Measurements from ENCODE around the gene BCKDK. TPM values are rescaled to one million over a fixed set of nuclear protein-coding genes. Genes with fewer than 3 reads are reported as not detected.

Gene BCKDK
- total and polyA plus RNA-seq, 2 of the 13 experiments (the other 11 are each of a cell fraction or from before 2014, with no cell fraction given), result 24.9 to 42.6 TPM

DNA sequence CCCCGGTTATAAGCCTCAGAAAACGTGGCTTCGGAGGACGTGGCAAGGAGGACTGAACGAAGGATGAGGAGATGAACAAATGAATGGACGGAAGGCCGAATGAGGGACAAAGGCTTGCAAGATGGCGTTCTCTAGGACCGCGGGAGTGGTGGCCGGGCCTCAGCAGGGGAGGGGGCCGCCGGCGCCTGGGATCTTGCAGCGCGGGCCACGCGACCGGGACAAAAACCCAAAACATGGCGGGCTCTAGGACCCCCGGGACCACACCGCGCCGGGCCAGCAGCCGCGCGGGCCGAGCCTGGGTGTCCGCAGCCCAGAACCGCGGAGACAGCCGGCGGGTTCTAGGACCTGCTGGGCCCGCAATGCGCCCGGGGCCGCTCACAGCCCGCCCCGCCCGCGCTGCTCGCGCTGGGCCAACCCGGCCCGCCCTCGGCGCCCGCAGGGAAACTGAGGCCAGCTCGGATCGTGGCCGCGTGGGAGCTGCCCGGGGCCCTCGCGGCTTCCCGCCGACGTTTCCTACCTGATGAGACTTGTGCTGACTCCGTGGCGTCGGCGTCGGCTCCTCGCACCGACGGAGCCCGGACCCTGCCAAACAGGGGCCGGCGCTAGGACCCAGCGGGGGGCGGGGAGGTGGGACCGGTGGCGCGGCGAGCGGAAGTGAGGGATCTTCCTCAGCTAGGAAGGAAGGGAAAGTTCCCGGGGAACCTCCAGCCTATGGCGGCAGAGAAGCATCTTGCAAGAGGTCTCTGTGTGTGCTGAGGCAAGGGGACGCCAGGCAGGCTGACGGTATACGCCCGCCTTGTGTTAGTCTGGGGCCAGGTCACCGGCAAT is 34.8 kb upstream of the BCKDK start (continued):
- TF ChIP-seq, protein P1, sequence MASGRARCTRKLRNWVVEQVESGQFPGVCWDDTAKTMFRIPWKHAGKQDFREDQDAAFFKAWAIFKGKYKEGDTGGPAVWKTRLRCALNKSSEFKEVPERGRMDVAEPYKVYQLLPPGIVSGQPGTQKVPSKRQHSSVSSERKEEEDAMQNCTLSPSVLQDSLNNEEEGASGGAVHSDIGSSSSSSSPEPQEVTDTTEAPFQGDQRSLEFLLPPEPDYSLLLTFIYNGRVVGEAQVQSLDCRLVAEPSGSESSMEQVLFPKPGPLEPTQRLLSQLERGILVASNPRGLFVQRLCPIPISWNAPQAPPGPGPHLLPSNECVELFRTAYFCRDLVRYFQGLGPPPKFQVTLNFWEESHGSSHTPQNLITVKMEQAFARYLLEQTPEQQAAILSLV (CRISPR knock-in tag; IDR thresholded peaks at IDR 0.05; ENCODE audit: borderline replicate concordance), result peak; percentile 0; the same call in 1 of the 2 replicates
- TF ChIP-seq ZNF136 (CRISPR knock-in tag; IDR thresholded peaks at IDR 0.05; ENCODE audit: low read depth) (no peak), ZBTB7B (CRISPR knock-in tag; IDR thresholded peaks at IDR 0.05) (peak; percentile 89), ZSCAN9 (CRISPR knock-in tag; IDR thresholded peaks at IDR 0.05; ENCODE audit: borderline replicate concordance) (no peak), MEIS1 (CRISPR knock-in tag; IDR thresholded peaks at IDR 0.05; ENCODE audit: borderline replicate concordance) (no peak), ZNF3 (CRISPR knock-in tag; IDR thresholded peaks at IDR 0.05) (peak; percentile 53; the same call in 1 of the 2 replicates), NFKBIZ (CRISPR knock-in tag; IDR thresholded peaks at IDR 0.05) (0 out of 2 replicates have a peak, but pooled peaks have one; percentile 47), IKZF4 (CRISPR knock-in tag; IDR thresholded peaks at IDR 0.05; ENCODE audit: borderline replicate concordance, low read depth, not compliant biosample characterization) (peak; percentile 55), GTF3A (CRISPR knock-in tag; conservative IDR thresholded peaks at IDR 0.05) (no peak; the same call in 1 of the 2 replicates), HOXD1 (CRISPR knock-in tag; IDR thresholded peaks at IDR 0.05) (peak; percentile 22; the same call in 1 of the 2 replicates), ZEB1 (IDR thresholded peaks at IDR 0.05; ENCODE audit: insufficient replicate concordance, low read depth) (no peak), ZNF335 (CRISPR knock-in tag; IDR thresholded peaks at IDR 0.05) (peak; percentile 53; the same call in 1 of the 2 replicates)
- TF ChIP-seq, protein P2, sequence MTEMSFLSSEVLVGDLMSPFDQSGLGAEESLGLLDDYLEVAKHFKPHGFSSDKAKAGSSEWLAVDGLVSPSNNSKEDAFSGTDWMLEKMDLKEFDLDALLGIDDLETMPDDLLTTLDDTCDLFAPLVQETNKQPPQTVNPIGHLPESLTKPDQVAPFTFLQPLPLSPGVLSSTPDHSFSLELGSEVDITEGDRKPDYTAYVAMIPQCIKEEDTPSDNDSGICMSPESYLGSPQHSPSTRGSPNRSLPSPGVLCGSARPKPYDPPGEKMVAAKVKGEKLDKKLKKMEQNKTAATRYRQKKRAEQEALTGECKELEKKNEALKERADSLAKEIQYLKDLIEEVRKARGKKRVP (CRISPR knock-in tag; IDR thresholded peaks at IDR 0.05), result 0 out of 4 replicates have a peak, but pooled peaks of 1 of the 2 experiments have one; percentile 25
- TF ChIP-seq, protein P3, sequence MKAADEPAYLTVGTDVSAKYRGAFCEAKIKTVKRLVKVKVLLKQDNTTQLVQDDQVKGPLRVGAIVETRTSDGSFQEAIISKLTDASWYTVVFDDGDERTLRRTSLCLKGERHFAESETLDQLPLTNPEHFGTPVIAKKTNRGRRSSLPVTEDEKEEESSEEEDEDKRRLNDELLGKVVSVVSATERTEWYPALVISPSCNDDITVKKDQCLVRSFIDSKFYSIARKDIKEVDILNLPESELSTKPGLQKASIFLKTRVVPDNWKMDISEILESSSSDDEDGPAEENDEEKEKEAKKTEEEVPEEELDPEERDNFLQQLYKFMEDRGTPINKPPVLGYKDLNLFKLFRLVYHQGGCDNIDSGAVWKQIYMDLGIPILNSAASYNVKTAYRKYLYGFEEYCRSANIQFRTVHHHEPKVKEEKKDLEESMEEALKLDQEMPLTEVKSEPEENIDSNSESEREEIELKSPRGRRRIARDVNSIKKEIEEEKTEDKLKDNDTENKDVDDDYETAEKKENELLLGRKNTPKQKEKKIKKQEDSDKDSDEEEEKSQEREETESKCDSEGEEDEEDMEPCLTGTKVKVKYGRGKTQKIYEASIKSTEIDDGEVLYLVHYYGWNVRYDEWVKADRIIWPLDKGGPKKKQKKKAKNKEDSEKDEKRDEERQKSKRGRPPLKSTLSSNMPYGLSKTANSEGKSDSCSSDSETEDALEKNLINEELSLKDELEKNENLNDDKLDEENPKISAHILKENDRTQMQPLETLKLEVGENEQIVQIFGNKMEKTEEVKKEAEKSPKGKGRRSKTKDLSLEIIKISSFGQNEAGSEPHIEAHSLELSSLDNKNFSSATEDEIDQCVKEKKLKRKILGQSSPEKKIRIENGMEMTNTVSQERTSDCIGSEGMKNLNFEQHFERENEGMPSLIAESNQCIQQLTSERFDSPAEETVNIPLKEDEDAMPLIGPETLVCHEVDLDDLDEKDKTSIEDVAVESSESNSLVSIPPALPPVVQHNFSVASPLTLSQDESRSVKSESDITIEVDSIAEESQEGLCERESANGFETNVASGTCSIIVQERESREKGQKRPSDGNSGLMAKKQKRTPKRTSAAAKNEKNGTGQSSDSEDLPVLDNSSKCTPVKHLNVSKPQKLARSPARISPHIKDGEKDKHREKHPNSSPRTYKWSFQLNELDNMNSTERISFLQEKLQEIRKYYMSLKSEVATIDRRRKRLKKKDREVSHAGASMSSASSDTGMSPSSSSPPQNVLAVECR (CRISPR knock-in tag; IDR thresholded peaks at IDR 0.05; ENCODE audit: borderline replicate concordance), result peak; percentile 62
- TF ChIP-seq, protein P4, sequence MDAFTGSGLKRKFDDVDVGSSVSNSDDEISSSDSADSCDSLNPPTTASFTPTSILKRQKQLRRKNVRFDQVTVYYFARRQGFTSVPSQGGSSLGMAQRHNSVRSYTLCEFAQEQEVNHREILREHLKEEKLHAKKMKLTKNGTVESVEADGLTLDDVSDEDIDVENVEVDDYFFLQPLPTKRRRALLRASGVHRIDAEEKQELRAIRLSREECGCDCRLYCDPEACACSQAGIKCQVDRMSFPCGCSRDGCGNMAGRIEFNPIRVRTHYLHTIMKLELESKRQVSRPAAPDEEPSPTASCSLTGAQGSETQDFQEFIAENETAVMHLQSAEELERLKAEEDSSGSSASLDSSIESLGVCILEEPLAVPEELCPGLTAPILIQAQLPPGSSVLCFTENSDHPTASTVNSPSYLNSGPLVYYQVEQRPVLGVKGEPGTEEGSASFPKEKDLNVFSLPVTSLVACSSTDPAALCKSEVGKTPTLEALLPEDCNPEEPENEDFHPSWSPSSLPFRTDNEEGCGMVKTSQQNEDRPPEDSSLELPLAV (CRISPR knock-in tag; conservative IDR thresholded peaks at IDR 0.05; ENCODE audit: low read depth), result no peak
- TF ChIP-seq, protein P5, sequence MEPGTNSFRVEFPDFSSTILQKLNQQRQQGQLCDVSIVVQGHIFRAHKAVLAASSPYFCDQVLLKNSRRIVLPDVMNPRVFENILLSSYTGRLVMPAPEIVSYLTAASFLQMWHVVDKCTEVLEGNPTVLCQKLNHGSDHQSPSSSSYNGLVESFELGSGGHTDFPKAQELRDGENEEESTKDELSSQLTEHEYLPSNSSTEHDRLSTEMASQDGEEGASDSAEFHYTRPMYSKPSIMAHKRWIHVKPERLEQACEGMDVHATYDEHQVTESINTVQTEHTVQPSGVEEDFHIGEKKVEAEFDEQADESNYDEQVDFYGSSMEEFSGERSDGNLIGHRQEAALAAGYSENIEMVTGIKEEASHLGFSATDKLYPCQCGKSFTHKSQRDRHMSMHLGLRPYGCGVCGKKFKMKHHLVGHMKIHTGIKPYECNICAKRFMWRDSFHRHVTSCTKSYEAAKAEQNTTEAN (CRISPR knock-in tag; conservative IDR thresholded peaks at IDR 0.05), result peak; percentile 79
- TF ChIP-seq, protein P6, sequence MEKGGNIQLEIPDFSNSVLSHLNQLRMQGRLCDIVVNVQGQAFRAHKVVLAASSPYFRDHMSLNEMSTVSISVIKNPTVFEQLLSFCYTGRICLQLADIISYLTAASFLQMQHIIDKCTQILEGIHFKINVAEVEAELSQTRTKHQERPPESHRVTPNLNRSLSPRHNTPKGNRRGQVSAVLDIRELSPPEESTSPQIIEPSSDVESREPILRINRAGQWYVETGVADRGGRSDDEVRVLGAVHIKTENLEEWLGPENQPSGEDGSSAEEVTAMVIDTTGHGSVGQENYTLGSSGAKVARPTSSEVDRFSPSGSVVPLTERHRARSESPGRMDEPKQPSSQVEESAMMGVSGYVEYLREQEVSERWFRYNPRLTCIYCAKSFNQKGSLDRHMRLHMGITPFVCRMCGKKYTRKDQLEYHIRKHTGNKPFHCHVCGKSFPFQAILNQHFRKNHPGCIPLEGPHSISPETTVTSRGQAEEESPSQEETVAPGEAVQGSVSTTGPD (CRISPR knock-in tag; IDR thresholded peaks at IDR 0.05), result no peak
